NCI-H2081 (cell line): Measurements from ENCODE around the gene RANBP10.
A peak's percentile ranks its signal among the peaks of the same experiment; 100 is the strongest.
"Not testable (repeated sequence)": the region's sequence is repeated elsewhere in the genome, so short reads cannot be mapped to it uniquely, and the experiment has no call there.

ENCODE experiments used
- DNase-seq, 2 experiments: peaks; one replicate each; lab custom pipeline; 2025; lab: John Stamatoyannopoulos, UW

Gene RANBP10

DNA sequence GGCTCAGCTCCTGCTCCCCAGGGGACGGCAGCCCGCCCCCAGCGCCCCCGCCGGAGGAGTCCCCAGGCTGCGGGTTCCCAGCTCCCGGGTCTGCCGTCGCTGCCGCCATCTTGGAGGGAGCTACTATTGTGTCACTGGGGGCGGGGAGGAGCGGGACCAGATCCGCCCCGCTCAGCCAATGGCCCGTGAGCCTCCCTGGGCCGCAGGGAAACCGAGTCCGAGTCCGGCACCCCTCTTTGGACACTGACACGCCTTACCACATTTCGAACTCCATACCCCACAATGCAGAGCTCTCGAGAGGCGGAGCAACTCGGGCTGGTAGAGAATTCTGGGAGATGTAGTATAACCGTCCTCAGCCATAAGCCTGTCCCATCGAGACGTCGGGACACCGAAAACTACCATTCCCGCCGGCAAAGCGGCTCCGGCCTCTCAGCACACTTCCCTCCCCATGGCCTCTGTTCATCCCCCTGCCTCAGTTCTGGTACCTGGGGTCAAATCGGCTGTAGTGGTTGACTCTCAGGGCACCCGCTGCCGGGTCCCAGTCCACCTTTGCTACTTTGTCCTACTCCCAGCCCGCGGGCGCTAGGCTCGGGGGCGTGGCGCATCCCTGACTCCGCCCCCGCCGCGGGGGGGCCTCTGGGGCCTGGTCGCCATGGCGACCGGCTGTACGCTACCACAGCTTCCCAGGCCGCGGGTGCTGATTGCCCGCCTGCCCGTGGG, at the start of gene RANBP10, which contains the start of gene TSNAXIP1:
TSS of gene RANBP10 (minus strand) at position 133 of the 720 bp plus-strand sequence. CDS start at position 109, 24 bp downstream.
TSS of gene TSNAXIP1 (plus strand) at position 462 of the 720 bp plus-strand sequence. CDS start 261 bp downstream, outside the sequence.
- DNase-seq: peak; percentile 95 to 98

DNA sequence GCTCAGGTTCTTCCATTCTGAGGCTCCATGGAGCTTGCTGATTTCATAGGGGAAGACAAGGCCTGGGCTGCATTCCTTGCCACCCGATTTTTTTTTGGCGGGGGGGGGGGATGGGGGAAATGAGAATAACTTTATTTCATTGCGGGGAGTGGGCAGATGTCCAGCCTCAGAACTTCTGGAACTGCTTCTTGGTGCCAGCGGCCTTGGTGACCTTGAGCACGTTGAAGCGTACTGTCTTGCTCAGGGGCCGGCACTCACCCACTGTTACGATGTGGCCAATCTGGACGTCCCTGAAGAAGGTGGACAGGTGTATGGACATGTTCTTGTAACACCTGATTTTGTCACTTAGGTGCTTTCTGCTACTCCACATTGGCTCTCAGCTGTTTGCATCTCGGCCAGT, 49.4 kb upstream of the RANBP10 start:
- no peak for DNase-seq

DNA sequence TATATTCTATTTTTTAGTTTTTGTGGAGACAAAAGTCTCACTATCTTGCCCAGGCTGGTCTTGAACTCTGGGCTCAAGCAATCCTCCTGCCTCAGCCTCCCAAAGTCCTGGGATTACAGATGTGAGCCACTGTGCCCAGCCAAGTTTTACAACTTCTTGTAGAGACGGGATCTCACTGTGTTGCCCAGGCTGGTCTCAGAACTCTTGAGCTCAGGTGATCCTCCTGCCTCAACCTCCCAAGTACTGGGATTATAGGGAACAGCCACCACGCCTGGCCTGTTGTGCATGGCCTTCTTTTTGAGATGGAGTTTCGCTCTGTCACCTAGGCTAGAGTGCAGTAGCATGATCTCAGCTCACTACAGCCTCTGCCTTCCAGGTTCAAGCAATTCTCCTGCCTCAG, 47.3 kb upstream of the RANBP10 start:
- DNase-seq: no peak

DNA sequence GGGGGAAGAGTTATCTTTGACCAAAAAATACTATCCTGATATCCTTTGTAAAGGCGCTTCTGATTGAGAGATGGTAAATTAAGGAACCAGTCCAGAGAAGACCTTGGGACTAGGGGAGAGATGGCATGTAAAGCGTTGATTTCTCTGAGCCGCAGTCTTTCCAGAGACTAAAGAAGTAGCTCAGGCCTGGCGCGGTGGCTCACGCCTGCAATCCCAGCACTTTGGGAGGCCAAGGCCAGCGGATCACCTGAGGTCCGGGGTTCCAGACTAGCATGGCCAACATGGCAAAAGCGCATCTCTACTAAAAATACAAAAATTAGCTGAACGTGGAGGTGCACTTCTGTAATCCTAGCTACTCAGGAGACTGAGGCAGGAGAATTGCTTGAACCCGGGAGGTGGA, 41.8 kb upstream of the RANBP10 start:
- DNase-seq: no peak

DNA sequence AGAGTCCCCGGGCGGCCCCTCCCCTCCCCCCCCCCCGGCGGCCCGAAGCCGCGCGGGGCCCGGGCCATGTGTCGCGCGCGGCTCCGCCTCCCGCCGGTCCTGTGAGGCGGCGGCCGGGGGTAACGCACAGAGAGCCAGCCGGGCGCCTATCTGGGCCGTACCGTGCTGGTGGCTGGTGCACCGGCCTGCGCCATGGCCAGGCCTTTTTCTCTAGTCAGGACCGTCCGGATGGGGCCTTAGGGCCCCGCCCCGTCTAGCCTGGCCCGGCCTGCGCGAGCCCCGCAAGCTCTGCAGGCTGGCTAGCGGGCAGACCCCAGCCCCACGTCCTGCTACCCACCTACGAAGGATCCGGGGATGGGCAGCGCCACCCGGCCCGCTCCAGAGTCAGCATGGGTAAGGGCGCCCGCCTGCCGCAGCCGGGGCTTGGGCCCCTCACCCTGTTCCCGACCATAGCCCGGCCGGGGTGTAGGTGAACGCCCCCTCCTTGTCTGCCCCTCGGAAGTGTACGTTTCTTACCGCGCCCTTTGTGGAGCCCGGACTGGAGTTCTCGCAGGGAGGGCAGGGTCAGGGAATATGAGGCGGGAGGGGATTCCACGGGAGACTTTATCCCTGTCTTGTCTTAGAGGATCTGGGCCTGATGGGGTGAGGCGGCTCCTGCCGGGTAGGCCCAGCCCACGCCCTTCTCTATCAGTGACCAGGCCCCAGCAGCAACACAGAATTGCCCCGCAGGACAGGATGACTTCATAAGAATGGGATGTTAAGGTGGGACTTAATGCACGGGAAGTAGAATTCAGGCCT, 40.9 kb upstream of the RANBP10 start, which contains the start of gene CENPT:
TSS of gene CENPT (minus strand) at position 630 of the 798 bp plus-strand sequence. CDS start 13,834 bp downstream, outside the sequence.
- DNase-seq: peak in 1 of 2 experiments; percentile 45

DNA sequence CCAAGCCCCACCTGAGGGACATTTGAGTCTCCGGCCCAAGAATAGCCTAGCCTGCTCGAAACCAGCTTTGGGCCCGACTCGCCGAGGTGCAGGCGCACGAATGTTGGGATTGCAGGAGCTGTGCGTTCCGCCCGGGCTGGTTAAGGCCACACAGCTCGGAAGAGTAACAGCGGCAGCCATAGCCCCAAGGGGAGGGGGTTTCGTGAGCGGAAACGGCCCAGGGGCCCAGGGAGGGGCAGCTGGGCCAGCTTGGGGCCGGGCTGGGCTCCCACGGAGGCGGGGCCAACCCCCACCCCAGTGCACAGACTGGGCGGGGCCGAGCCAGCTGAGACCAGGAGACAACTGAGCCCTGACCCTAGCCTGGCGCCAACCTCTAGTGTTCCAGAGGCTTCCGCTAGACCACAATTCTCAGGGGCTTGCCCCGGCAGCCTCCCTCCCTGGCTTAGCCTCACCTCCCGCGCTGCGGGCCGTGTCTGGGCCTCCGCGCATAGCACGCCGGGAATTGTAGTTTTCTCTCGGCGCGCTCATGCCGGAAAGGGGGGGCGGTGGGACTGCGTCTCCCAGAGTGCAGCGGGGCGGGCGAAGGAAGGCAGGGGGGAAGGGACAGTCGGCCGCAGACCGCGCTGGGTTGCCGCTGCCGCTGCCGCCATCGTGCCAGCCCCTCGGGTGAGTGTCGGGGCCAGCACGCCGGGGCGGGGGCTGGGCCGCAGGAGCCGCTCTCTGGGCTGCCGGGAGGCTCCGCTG, 40.1 kb upstream of the RANBP10 start, which contains the start of gene NUTF2:
TSS of gene NUTF2 (plus strand) at position 614 of the 744 bp plus-strand sequence. CDS start 18,198 bp downstream, outside the sequence.
- DNase-seq: peak; percentile 91 to 95

DNA sequence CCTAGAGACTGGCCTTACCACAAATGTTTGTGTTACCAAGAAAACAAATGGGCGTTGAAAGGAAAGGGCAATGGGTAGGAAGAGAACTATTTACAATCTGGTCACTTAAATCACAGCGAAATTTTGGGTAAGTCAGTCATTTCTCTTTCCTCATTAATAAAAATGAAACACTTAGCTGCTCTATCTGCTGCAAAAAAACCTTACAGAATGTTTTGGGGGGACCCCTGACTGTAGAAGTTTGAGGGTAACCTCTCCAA, 39.6 kb upstream of the RANBP10 start:
- DNase-seq: no peak

DNA sequence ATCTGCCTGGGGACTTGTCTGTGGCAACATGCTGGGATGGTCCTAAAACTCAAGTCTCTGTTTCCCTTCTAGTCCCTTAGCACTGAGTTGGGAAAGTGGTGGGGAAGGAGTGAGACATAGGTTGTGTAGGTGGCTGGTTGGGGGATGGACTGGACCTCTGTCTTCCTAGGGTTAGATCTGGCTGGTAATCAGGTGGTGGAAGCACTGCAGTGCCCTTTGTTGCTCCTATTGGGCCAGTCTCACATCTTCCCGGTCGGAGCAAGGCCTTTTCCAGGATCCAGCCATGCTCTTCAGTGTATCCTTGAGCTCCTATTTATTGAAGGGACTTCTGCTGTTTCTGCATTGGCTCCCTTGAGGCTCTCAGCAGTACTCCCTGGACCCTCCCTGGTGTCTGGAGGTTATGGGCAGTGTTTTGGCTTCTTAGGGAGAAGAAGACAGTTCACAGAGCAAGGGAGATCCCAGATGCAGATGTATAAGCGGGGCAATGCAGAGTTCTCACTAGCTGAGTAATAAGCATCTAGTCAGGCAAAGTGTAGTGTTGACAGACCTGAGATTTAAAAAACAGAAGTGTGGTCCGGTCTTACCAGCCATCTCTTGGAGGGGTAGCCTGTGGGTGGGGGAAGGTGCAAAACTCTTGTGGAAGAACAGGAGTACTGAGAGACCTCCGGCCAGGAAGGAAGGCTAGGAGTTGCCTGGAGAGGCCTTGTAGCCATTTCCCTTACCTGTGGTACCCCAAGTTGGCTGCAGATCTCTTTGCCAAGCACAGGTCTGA, 39.1 kb upstream of the RANBP10 start:
- DNase-seq: no peak

DNA sequence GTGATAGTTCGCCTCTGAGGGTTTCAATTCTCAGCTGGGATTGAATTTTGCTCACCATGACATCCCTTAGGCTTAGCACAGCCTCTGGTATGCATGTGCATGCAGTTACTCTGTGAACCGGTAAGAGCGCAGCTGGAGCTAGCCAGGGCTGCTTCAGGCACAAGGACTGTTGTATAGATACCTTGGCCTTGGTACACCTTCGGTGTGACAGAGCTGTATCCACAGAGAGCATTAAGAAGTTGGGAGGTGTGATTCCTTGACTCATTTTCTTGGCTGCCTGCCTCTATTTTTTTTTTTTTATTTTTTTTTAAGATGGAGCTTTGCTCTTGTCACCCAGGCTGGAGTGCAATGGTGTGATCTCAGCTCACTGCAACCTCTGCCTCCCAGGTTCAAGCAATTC, 38.1 kb upstream of the RANBP10 start:
- no peak for DNase-seq

DNA sequence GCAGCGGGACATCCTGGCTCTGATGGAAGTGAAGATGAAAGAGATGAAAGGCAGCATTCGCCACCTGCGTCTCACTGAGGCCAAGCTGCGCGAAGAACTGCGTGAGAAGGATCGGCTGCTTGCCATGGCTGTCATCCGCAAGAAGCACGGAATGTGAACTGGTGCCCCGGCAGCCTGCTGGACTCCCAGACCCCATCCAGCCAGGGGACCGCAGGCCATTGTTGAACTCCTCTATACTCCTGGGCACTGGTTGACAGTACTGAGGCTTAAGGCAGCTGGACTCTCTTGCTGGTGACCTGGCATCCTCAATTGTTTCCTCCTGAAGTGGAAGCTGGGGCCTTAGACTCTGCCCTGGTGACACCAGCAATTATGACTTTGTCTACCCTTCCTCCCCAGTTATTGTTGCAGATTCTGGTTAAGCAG, 37.0 kb upstream of the RANBP10 start:
- DNase-seq: no peak

DNA sequence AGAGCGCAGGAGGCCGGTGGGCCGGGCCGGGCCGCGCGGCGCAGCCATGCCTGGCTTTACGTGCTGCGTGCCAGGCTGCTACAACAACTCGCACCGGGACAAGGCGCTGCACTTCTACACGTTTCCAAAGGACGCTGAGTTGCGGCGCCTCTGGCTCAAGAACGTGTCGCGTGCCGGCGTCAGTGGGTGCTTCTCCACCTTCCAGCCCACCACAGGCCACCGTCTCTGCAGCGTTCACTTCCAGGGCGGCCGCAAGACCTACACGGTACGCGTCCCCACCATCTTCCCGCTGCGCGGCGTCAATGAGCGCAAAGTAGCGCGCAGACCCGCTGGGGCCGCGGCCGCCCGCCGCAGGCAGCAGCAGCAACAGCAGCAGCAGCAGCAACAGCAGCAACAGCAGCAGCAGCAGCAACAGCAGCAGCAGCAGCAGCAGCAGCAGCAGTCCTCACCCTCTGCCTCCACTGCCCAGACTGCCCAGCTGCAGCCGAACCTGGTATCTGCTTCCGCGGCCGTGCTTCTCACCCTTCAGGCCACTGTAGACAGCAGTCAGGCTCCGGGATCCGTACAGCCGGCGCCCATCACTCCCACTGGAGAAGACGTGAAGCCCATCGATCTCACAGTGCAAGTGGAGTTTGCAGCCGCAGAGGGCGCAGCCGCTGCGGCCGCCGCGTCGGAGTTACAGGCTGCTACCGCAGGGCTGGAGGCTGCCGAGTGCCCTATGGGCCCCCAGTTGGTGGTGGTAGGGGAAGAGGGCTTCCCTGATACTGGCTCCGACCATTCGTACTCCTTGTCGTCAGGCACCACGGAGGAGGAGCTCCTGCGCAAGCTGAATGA, 36.4 kb upstream of the RANBP10 start:
- peak in 1 of 2 experiments; percentile 62 for DNase-seq

DNA sequence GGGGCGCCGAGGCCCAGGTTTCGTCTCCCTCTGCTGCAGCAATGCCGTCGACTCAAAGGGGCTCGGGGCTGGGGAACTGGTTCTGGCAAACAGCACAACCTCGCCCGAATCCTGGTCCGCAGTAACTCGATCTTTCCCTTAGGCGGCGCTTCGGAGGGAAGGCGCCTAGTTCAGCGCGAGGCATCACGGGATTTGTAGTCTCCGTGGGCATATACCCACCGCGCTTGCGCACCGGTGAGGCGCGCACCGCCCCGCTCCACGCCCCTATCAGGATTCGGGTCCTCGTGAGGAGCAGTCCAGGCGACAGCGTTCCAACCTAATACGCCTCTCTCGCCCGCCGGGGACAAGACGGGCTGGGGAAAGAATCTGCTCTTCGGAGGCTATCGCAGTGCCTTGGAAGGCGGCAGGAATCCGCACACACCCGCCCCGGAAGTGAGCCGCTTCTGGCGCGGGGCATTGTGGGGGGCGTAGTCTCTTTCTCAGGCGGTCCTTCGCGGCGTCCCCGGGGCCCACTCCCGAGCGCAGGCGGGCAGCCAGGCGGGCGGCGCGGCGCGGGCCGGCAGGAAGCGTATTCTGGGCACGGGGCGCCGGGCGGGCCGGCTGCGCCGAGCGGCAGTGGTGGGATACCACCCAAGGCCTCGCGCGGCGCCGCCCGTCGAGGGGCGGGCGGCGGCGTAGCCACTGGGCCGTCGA, 35.6 kb upstream of the RANBP10 start, which contains the start of gene THAP11:
TSS of gene THAP11 (plus strand) at position 505 of the 693 bp plus-strand sequence. CDS start 235 bp downstream, outside the sequence.
- DNase-seq: peak; percentile 91 to 92

DNA sequence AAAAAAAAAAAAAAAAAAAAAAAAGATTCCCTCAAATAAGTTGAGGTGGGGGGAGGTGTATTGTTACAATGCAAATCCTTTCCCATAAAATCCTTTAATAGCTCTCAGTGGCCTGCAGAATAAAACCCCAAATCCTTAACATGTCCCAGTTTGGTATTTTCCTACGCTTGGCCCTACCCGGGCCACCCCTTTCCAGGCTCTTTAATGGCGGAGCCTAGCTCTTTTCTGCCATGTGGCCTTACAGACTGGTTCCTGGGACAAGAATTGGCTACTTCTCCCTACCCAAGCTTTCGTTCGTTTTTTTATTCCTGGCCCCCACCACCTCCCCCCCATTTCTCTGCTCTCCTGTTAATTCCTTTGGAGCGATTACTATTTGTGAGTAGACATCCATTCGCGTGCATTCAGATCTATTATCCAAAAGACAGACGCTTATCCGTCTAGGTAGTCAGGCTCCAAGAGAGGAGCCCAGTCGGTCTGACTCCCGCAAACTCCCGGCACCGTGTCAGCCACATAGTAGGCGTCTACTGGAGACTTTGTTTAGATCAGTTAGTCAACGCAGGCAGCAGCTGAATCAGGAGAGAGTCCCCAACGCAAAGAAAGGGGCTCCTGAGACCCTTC, 34.9 kb upstream of the RANBP10 start:
- no peak for DNase-seq

DNA sequence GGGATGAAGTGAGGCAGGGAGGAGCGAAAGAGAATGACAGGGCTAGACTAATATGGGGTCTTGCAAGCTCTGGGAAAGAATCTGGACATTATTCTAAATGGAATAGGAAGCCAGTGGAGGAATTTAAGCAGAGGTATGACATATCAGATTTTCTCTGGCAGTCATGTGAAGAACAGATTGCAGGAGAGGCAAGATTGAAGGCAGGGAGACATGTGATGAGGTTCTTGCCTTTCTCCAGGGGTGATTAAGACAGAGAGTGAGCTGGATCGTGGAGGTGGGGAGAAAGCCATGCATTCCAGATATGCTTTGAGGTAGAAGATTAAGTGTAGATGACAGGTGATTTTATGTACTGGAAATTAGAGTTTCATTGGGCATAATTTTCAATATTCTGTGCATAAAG, 31.5 kb upstream of the RANBP10 start:
- no peak for DNase-seq

DNA sequence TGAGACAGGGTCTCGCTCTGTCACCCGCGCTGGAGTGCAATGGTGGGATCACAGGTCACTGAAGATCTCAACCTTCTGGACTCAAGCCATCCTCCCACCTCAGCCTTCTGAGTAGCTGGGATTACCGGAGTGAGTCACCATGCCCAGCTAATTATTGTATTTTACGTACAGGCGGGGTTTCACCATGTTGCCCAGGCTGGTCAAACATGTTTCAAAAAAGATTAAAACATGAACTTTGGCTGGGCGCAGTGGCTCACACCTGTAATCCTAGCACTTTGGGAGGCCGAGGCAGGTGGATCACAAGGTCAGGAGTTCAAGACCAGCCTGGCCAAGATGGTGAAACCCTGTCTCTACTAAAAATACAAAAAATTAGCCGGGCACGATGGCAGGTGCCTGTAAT, 30.8 kb upstream of the RANBP10 start:
- not testable (repeated sequence) for DNase-seq

DNA sequence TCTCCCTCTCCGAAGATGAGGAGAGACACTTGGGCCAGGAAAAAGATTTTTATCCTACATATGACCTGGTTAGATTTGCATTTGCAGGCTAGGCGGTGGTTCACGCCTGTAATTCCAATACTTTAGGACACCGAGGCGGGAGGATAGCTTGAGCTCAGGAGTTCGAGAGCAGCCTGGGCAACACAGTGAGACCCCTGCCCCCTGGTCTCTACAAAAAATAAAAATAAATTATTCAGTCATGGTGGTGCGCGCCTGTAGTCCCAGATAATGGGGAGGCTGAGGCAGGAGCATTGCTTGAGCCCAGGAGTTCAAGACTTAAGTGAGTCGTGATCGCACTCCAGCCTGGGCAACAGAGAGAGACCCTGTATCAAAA, 27.9 kb upstream of the RANBP10 start:
- DNase-seq: no peak

DNA sequence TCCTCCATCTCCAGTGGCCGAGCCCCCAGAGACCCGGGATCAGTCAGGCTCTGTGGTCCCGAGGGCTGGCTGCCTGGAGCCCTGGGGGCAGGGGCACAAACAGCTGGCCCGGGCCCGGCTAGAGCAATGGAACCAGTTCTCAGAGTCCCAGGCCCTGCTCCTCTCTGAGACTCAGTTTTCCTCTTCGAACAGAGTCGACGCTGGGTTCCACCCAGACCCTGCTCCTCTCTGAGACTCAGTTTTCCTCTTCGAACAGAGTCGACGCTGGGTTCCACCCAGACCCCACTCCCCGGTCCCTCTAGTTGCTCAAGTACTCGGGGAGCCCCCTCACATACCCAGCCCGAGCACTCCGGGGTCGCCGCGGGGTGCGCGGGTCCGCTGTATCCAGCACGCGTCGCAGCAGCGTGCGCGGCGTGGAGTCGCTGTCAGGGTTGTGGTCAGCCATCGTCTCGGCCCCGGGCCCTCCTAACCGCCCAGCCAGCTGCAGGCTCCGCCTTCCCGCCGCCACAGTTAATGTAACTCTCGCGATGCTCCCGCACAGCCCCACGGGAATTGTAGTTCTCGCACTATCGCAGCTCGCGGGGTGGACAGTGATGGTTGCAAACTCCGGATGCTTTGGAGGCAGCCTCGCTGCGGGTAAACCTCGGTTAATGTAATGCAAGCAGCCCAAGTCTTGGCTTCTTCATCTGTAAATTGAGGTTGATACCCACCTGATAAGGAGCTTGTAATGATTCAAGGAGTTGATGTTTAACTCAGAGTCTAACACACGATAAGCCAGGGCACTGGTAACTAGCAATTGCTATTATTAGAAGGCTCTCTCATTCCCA, 27.3 kb upstream of the RANBP10 start:
- DNase-seq: peak; percentile 73 to 81

DNA sequence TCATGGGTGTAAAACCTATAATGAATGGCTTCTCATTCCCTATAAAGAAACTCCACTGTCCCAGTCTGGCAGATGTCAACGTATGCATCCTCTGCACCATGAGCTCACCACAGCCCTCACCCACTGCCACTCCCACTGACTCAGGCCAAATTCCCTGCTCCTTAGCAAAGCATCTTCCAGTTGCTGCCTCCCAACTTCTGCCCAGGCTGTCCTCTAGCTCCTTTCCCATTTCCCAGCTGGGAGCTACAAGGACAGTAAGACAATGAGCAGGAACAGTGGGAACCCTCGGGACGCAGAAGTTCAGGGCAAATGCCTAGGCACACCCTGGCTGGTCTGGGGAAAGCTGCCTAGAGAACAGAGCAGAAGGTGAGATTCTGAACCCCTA, 26.7 kb upstream of the RANBP10 start:
- DNase-seq: no peak

DNA sequence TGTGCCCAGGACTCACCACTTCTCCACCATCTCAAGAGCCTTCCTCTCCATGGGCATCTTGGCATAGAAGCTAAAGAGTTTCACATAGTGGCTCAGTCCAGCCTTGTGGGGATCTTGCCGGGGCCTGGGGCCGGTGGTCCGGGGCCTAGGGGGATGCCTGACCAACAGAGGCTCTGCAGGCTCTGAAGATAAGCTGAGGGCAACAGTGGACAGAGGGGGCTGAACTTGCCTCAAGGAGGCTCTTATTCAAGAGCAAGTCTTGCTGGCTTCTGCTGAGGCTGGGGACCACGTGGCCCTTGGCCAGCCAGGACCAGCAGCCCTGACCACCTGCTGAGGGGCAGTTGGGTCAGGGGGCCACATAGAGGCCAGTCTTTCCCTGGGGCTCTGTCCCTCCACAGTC, 22.3 kb upstream of the RANBP10 start:
- no peak for DNase-seq
